Activated CD8-positive, alpha-beta memory T cell treated with anti-CD3 and anti-CD28 coated beads, Interleukin-2, amount 10 ng/mL, durations not matched to agents 7 days and 5 days (primary cell): ENCODE results near the gene PTPRD. TPM values are rescaled to one million over a fixed set of nuclear protein-coding genes. Genes with fewer than 3 reads are reported as not detected.

Source experiments
- ATAC-seq: fragments of 150-1000 bp; cut with Tn5 transposase; one replicate; pipeline ENCODE4 v1.10.0; 2021; ENCODE audit warnings: moderate library complexity
- CTCF ChIA-PET: fragments of 350-600 bp; sonication (Branson Sonifier 250); formaldehyde crosslinking; loops from one replicate; lab custom pipeline; 2021; ENCODE audit warnings: antibody characterized with exemption; lab: Charles Lee
- DNase-seq: peaks from one replicate; pipeline ENCODE4 v3.0.0-alpha.2; 2020
- H3K27ac Mint-ChIP-seq: one replicate; pipeline ENCODE4 v1.8.0; 2021; ENCODE audit warnings: mild to moderate bottlenecking, mixed read lengths
- H3K27me3 Mint-ChIP-seq: one replicate; pipeline ENCODE4 v1.8.0; 2021; ENCODE audit warnings: mixed read lengths
- H3K36me3 Mint-ChIP-seq: one replicate; pipeline ENCODE4 v1.8.0; 2021; ENCODE audit warnings: mild to moderate bottlenecking, mixed read lengths
- H3K4me1 Mint-ChIP-seq: one replicate; pipeline ENCODE4 v1.8.0; 2021; ENCODE audit warnings: mixed read lengths
- H3K4me3 Mint-ChIP-seq: one replicate; pipeline ENCODE4 v1.8.0; 2021; ENCODE audit warnings: mild to moderate bottlenecking, moderate library complexity, mixed read lengths
- H3K9me3 Mint-ChIP-seq: one replicate; pipeline ENCODE4 v1.8.0; 2022; ENCODE audit warnings: low read depth, mixed read lengths
- total RNA-seq, 2 experiments: library from RNA; stranded (reverse); gene quantifications; one replicate each; pipeline ENCODE4 v1.2.3, GENCODE V29; 2021

The PTPRD gene
- total RNA-seq, 2 experiments from 2014 or later, result 0.07 TPM; not detected in 1

DNA sequence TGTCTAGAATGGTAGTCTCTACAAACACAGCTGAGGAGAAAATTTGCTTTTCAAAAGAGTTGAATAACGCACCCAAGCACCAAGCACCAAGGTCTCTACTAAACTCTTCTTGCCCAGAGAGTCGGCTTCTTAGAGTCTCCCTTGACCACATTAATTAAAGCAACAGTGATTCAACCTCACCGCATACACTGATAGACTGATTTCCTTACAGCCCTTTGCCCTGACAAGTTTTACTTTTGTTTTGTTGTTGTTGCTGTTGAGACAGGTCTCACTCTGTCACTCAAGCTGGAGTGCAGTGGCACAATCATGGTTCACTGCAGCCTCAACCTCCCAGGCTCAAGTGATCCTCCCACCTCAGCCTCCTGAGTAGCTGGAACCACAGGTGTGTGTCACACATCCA lies 1777.5 kb downstream of the PTPRD start:
- Mint-ChIP-seq H3K4me3 (no peak overlapping the region), H3K36me3 (no peaks in the 10 kb centered on the region), H3K27me3 (no peaks in the 10 kb centered on the region), H3K27ac (no peak overlapping the region), H3K9me3 (no peaks in the 10 kb centered on the region), H3K4me1 (no peaks in the 10 kb centered on the region)
- no peak for ATAC-seq
- no peak for DNase-seq
- CTCF ChIA-PET, result no interaction called here

DNA sequence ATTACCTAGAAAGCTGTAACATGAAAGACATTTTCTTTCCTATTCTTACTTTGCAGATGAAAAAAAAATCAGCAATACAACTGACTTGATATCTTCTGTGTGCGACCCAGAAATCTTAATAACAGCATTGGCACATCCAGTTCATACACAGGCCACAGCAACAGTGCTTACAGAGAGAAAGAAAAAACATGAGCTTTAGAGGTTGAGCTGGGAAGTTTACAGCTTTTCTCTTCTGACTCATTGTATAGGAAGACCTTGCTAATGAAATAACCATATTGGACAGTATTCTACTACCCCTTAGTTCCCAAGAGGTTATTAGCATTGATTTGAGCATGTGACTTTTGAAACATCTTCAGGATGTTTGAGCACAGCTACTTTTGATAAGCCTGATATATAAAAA lies 1779.8 kb downstream of the PTPRD start:
- no peak overlapping the region for H3K4me3 Mint-ChIP-seq
- CTCF ChIA-PET, result interaction anchor here (0.7 kb wide), 1 partner anchor 200 kb away, joined by 3 read pairs; no protein-coding TSS in a partner anchor
- H3K36me3 Mint-ChIP-seq, result no peaks in the 10 kb centered on the region
- DNase-seq, result no peak
- no peaks in the 10 kb centered on the region for H3K9me3 Mint-ChIP-seq
- no peak overlapping the region for H3K27ac Mint-ChIP-seq
- H3K27me3 Mint-ChIP-seq, result no peaks in the 10 kb centered on the region
- no peaks in the 10 kb centered on the region for H3K4me1 Mint-ChIP-seq
- ATAC-seq, result no peak

DNA sequence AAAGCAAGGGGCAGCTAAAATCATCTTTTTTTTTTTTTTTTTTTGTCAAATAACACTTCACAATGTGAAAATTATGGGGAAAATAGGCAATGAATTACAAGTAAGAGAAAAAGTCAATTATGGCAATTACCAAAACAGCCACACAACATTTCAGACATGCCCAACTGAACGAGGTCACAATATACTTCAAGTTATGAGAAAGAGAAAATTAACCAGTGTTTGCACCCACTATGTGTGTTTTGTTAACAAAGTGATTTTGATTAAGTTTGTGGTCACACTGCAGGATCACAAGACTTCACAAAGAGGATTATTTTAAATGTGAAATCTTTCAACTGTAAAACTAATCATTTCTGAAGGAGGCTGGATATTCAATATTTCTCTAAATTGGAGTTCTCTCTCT lies 1780.4 kb downstream of the PTPRD start:
- ATAC-seq (no peak), DNase-seq (no peak)
- Mint-ChIP-seq H3K4me3 (no peak overlapping the region), H3K9me3 (no peaks in the 10 kb centered on the region), H3K27ac (no peak overlapping the region), H3K36me3 (no peaks in the 10 kb centered on the region), H3K4me1 (no peaks in the 10 kb centered on the region), H3K27me3 (no peaks in the 10 kb centered on the region)
- CTCF ChIA-PET, result no interaction called here

DNA sequence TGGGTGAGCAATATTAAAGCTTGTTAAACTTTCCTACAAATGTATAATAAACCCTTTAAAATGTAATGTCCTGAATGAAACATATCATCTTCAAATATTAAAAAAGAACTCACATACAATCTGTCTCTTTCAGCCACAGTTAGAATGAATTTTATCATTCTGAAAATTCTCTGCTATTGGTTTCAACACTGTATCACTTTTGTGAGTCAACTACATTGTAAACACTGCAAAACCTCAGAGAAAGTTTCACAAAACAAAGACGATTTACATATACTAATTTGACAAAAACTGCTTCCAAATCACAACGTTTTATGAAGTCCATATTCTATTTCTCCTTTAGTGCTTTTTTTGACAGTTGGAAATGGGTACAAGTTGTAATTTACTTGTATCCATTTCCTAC lies 1781.2 kb downstream of the PTPRD start:
- no peaks in the 10 kb centered on the region for H3K36me3 Mint-ChIP-seq
- CTCF ChIA-PET, result no interaction called here
- H3K27me3 Mint-ChIP-seq, result no peaks in the 10 kb centered on the region
- DNase-seq, result no peak
- no peak for ATAC-seq
- no peaks in the 10 kb centered on the region for H3K4me1 Mint-ChIP-seq
- no peaks in the 10 kb centered on the region for H3K9me3 Mint-ChIP-seq
- H3K4me3 Mint-ChIP-seq, result no peak overlapping the region
- H3K27ac Mint-ChIP-seq, result no peak overlapping the region

DNA sequence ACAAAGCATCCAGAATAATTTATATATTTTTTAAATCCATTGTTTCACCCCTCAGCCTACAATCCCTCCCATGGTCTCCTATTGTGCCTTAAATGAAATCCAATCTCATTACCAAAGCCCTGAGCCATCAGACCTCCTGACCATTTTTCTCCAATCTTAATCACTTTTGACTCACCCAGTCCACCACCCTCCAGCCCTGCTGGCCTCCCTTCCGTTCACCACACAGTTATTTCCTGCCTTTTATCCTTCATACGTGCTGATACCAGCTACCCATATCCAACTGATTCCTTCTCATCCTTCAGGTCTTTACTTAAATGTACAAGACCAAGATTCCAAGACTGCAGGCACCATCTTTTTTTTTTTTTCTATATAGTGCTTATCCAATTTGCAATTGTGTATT lies 1786.5 kb downstream of the PTPRD start:
- H3K27ac Mint-ChIP-seq, result no peak overlapping the region
- no peak for ATAC-seq
- H3K27me3 Mint-ChIP-seq, result no peaks in the 10 kb centered on the region

DNA sequence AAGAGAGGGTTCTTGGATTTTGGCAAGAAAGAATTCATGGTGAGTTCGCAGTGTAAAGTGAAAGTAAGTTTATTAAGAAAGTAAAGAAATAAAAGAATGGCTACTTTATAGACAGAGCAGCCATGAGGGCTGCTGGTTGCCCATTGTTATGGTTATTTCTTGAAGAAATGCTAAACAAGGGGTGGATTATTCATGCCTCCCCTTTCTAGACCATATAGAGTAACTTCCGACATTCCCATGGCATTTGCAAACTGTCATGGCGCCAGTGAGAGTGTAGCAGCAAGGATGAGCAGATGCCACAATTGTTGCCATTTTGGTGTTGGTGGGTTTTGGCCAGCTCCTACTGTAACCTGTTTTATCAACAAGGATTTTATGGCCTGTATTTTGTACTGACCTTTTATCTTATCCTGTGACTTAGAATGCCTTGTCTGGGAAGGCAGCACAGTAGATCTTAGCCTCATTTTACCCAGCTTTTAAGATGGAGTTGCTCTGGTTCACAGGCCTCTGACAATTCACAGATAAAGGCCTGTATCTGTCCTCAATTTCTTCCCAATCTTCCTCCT lies 1787.1 kb downstream of the PTPRD start:
- H3K9me3 Mint-ChIP-seq, result peaks cover 2% of the 10 kb centered on the region
- no peaks in the 10 kb centered on the region for H3K27me3 Mint-ChIP-seq
- ATAC-seq (no peak), DNase-seq (no peak)
- CTCF ChIA-PET, result no interaction called here
- H3K36me3 Mint-ChIP-seq, result no peaks in the 10 kb centered on the region
- H3K4me3 Mint-ChIP-seq, result no peak overlapping the region
- peaks cover 1% of the 10 kb centered on the region for H3K4me1 Mint-ChIP-seq
- H3K27ac Mint-ChIP-seq, result no peak overlapping the region

More for the DNA sequence above, 1786.5 kb downstream of the PTPRD start:
- Mint-ChIP-seq H3K36me3 (no peaks in the 10 kb centered on the region), H3K9me3 (peaks cover under 1% of the 10 kb centered on the region), H3K4me1 (peaks cover 1% of the 10 kb centered on the region), H3K4me3 (no peak overlapping the region)
- CTCF ChIA-PET, result no interaction called here
- no peak for DNase-seq

DNA sequence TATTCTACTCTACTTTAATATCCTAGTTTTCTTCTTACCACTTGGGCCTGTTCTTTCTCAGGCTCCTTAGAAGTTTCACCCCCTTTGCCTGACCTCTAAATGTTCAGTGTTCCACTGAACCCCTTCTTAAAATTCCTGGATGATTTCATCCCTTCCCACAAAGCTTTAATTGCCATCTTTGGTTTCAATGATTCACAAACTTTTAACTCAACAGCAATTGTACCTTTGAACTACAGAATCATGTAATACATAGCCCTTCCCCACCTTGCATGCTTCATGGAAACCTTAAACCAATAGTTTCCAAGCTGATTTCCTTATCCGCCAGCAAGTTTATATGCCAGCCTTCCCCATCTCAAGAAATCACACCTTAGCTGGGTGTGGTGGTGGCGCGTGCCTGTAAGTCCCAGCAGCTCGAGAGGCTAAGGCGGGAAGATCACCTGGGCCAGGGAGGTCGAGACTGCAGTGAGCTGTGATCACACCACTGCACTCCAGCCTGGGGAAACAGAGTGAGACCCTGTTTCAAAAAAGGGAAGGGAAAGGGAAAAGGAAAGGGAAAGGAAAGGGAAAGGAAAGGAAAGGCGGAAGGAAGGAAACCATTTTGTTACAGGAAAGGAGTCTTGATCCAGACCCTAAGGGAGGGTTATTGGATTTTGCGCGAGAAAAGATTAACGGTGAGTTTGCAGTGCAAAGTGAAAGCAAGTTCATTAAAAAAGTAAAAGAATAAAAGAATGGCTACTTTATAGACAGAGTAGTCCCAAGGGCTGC lies 1789.5 kb downstream of the PTPRD start:
- H3K4me1 Mint-ChIP-seq, result peaks cover 1% of the 10 kb centered on the region
- no peaks in the 10 kb centered on the region for H3K27me3 Mint-ChIP-seq
- no peak overlapping the region for H3K4me3 Mint-ChIP-seq
- CTCF ChIA-PET, result interaction anchor here (1.0 kb wide), 1 partner anchor 13 kb away, joined by 3 read pairs; no protein-coding TSS in a partner anchor
- no peaks in the 10 kb centered on the region for H3K36me3 Mint-ChIP-seq
- DNase-seq (no peak), ATAC-seq (no peak)
- peaks cover 2% of the 10 kb centered on the region for H3K9me3 Mint-ChIP-seq
- H3K27ac Mint-ChIP-seq, result no peak overlapping the region

DNA sequence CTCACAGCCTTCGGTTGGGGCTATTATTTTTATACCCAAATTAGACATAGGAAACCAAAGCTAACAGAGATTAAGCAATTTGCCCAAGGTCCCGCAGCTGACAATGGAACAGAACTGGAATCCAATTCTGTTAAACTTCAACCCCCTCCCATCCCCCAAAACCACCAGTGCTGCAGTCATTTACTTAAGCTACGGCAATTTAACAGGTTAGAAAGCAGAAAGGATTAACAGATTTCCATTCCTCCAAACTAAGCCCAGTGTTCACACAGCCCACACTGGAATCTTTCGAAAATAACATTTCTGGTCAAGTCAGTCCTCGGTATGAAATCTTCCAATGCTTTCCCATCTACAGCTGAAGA lies 1790.2 kb downstream of the PTPRD start:
- Mint-ChIP-seq H3K36me3 (no peaks in the 10 kb centered on the region), H3K9me3 (peaks cover 2% of the 10 kb centered on the region), H3K27me3 (no peaks in the 10 kb centered on the region), H3K27ac (no peak overlapping the region), H3K4me3 (no peak overlapping the region), H3K4me1 (peaks cover 1% of the 10 kb centered on the region)
- DNase-seq, result no peak
- ATAC-seq, result no peak
- CTCF ChIA-PET, result interaction anchor here (1.0 kb wide), 1 partner anchor 14 kb away, joined by 3 read pairs; no protein-coding TSS in a partner anchor

DNA sequence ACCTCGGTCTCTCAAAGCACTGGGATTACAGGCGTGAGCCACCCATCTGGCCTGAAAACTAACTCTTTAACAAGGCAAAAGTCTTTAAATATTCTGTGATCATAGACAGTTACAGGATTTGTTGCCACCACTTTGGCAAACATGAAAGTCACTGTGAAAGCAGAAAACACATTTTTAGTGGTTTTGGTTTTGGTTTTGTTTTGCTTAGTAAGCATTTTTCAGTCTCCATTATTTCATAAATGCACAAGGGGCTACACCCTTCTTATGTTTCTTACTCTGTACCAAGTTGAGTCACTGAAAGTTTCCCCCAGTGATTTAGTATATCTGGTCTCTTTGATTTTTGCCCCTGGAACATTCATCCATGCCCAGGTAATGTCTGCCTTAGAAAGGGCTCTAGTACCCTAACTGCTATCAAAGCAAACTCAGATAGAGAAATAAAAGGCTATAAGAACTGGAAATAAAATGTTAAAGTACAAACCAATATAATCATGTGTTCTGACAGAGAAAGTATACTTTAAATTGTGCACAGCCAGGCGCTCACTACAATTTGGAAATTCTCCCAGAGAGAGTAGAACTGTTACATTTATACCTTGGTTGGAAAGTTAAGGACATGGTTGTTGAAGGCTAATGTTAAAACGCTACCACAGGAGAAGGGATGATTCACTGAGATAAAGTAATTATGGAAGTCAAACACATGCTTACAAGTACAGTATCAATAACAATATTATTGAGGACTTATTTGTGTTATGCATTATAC lies 1790.7 kb downstream of the PTPRD start:
- Mint-ChIP-seq H3K9me3 (peaks cover 2% of the 10 kb centered on the region), H3K4me3 (no peak overlapping the region), H3K27ac (no peak overlapping the region), H3K36me3 (no peaks in the 10 kb centered on the region), H3K27me3 (no peaks in the 10 kb centered on the region), H3K4me1 (peaks cover 1% of the 10 kb centered on the region)
- DNase-seq (no peak), ATAC-seq (no peak)
- CTCF ChIA-PET, result no interaction called here

DNA sequence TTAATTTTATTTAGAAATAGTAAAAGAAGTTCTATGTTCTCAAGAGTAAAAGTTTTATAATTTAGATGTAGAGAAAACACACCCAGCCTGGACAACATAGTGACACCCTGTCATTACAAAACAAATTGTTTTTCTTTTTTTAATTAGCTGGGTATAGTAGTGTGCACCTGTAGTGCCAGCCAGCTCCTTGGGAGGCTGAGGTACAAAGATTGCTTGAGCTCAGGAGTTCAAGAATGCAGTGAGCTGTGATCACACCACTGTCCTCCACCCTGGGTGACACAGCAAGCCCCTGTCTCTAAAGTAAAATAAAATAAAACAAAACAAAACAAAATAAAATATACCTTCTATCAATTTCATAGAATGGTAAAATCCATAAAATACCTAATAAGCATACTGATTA lies 1795.5 kb downstream of the PTPRD start:
- CTCF ChIA-PET, result interaction anchor here (0.7 kb wide), 1 partner anchor 11 kb away, joined by 3 read pairs; no protein-coding TSS in a partner anchor
- ATAC-seq (no peak), DNase-seq (no peak)
- Mint-ChIP-seq H3K36me3 (no peaks in the 10 kb centered on the region), H3K4me1 (peaks cover 1% of the 10 kb centered on the region), H3K27me3 (no peaks in the 10 kb centered on the region), H3K9me3 (peaks cover 2% of the 10 kb centered on the region), H3K4me3 (no peak overlapping the region), H3K27ac (no peak overlapping the region)

DNA sequence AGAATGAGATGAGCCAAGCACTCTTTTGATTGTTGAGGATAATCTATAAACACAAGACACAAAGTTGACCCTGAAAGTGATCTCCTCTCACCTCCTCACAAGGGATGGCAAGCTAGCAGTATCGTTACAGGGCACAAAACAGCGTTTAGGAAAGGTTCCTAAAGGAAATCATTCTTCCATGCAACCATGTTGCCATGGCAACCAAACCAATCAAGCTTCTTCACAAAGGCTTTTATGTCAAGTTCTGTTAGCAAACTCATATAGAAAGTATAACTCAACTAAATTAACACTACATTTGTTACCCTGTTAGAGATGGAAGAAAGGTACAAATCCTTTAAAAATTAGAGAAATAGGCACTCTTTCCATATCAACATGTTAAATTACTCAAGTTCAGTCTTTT lies 1796.4 kb downstream of the PTPRD start:
- no peak overlapping the region for H3K27ac Mint-ChIP-seq
- CTCF ChIA-PET, result no interaction called here
- H3K27me3 Mint-ChIP-seq, result no peaks in the 10 kb centered on the region
- H3K4me1 Mint-ChIP-seq, result no peaks in the 10 kb centered on the region
- H3K4me3 Mint-ChIP-seq, result no peak overlapping the region
- no peak for DNase-seq
- H3K9me3 Mint-ChIP-seq, result peaks cover 2% of the 10 kb centered on the region
- no peak for ATAC-seq
- H3K36me3 Mint-ChIP-seq, result no peaks in the 10 kb centered on the region

DNA sequence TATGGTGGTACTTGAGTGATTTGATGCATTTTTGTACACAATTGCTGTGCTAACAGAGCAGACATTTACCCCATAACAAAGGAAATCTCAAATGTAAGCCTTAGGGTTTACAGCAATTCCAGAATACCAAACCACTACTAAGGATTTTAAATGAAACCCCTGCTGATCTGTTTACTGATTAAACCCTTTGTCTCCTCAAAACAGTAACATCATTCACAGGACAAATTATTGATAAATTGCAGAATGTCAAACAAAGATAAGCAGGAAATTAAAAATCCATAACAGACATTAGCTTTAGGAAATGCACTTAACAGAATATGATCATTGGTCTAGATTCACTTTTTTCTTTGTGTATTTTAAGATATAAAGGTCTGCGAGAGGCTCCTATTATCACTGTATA lies 1796.9 kb downstream of the PTPRD start:
- Mint-ChIP-seq H3K4me1 (no peaks in the 10 kb centered on the region), H3K9me3 (no peaks in the 10 kb centered on the region), H3K4me3 (no peak overlapping the region), H3K27ac (no peak overlapping the region), H3K36me3 (no peaks in the 10 kb centered on the region), H3K27me3 (no peaks in the 10 kb centered on the region)
- CTCF ChIA-PET, result no interaction called here
- ATAC-seq, result no peak
- DNase-seq, result no peak

DNA sequence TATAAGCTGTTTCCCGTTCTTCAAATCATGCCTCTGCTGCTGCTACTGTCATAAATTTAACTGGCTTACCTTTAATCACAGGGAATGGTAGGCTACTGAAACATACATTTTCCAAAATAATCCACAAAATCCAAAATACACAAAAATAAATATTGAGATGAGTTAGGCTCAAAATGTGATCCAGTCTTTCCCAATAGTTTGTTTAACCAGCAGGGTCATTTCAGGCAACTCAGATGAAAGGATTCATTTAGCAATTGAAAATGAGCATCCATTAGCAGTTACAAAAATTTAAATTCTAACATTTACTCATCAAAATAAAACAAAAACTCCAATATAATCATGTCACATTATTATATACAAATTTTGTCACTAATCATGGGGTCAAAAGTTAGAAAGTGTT lies 1797.6 kb downstream of the PTPRD start:
- H3K27me3 Mint-ChIP-seq, result no peaks in the 10 kb centered on the region
- no peak overlapping the region for H3K27ac Mint-ChIP-seq
- no peaks in the 10 kb centered on the region for H3K36me3 Mint-ChIP-seq
- CTCF ChIA-PET, result no interaction called here
- H3K9me3 Mint-ChIP-seq, result no peaks in the 10 kb centered on the region
- DNase-seq (no peak), ATAC-seq (no peak)
- no peak overlapping the region for H3K4me3 Mint-ChIP-seq
- no peaks in the 10 kb centered on the region for H3K4me1 Mint-ChIP-seq

DNA sequence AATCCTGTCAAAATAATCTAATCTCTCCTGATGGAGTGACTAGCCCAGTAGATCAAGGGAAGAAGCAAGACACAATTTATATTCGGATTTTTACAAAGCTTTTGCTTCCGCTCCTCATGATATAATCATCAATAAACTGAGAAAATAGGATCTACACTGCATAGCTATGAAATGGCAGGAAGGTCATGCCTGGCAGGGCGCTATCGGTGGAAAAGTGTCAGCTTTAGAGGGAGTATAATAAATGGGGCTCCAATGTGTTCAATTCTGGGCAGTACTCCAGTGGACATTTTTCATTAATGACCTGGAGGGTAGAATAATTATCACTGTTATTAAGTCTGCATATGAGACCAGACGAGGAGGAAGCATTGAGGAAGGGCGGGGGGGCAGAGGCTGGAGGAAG lies 1799.9 kb downstream of the PTPRD start:
- CTCF ChIA-PET, result no interaction called here
- Mint-ChIP-seq H3K27me3 (no peaks in the 10 kb centered on the region), H3K4me3 (no peak overlapping the region), H3K9me3 (no peaks in the 10 kb centered on the region), H3K36me3 (no peaks in the 10 kb centered on the region), H3K4me1 (no peaks in the 10 kb centered on the region), H3K27ac (no peak overlapping the region)
- no peak for ATAC-seq
- no peak for DNase-seq
